Measurements from ENCODE around the gene PRKAA1.
A peak's percentile ranks its signal among the peaks of the same experiment; 100 is the strongest.
"Not testable (repeated sequence)": the region's sequence is repeated elsewhere in the genome, so short reads cannot be mapped to it uniquely, and the experiment has no call there.

Gene PRKAA1

DNA sequence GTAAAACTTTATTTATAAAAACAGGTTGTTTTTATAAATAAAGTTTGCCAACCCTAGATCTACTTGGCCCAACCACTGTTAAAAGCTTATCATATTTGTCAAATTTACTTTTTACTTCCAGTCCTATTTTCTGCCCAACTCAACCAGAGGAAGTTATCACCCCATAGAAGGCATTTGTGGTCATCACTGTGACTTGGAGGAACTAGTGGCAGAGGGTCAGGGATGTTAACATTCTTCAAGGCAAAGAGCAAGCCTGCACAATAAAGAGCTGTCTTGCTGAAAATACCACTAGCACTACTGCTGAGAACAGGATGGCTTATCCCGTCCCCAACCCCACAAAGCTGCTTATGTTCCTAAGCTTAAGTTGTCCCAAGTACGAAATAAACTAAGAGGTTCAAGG lies 64.7 kb downstream of the PRKAA1 start:
- Histone ChIP-seq H3K36me3 (no peaks in the 10 kb centered on the region), H3K9me3 (no peaks in the 10 kb centered on the region), H3K27me3 (no peaks in the 10 kb centered on the region), H3K4me3 (ENCODE audit: low read depth, low read length) (no peak overlapping the region), H3K4me1 (no peaks in the 10 kb centered on the region)
- TF ChIP-seq, protein P1, sequence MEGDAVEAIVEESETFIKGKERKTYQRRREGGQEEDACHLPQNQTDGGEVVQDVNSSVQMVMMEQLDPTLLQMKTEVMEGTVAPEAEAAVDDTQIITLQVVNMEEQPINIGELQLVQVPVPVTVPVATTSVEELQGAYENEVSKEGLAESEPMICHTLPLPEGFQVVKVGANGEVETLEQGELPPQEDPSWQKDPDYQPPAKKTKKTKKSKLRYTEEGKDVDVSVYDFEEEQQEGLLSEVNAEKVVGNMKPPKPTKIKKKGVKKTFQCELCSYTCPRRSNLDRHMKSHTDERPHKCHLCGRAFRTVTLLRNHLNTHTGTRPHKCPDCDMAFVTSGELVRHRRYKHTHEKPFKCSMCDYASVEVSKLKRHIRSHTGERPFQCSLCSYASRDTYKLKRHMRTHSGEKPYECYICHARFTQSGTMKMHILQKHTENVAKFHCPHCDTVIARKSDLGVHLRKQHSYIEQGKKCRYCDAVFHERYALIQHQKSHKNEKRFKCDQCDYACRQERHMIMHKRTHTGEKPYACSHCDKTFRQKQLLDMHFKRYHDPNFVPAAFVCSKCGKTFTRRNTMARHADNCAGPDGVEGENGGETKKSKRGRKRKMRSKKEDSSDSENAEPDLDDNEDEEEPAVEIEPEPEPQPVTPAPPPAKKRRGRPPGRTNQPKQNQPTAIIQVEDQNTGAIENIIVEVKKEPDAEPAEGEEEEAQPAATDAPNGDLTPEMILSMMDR (IDR thresholded peaks at IDR 0.05; ENCODE audit: low read depth, low read length): no peak
- DNase-seq: no peak

DNA sequence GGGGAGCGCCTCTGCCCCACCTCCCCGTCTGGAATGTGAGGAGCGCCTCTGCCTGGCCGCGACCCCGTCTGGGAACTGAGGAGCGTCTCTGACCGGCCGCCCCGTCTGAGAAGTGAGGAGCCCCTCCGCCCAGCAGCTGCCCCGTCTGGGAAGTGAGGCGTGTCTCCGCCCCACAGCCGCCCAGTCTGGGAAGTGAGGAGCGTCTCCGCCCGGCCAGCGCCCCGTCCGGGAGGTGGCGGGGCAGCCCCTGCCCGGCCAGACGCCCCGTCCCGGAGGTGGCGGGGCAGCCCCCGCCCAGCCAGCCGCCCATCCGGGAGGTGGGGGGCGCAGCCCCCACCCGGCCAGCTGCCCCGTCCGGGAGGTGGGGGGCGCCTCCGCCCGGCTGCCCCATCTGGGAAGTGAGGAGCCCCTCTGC lies 75.7 kb downstream of the PRKAA1 start:
- not testable (repeated sequence) for H3K9me3 ChIP-seq; H3K4me1 ChIP-seq; H3K4me3 ChIP-seq (ENCODE audit: low read depth, low read length); H3K36me3 ChIP-seq; H3K27me3 ChIP-seq; DNase-seq

DNA sequence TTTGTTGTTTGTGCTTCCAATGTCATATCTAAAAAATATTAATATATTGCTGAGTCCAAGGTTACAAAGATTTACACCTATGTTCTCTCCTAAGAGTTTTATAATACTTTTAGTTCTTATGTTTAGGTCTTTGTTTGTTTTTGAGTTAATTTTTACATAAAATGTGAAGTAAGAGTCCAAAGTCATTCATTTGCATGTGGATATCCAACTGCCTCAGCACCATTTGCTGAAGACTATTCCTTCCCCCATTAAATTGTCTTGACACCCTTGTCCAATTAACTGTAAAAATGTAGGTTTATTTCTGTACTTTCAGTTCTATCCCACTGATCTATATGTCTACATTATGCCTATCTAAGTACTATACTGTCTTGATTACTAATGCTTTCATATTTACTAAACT lies 78.1 kb downstream of the PRKAA1 start:
- no peaks in the 10 kb centered on the region for H3K9me3 ChIP-seq
- no peak for DNase-seq
- no peaks in the 10 kb centered on the region for H3K27me3 ChIP-seq
- TF ChIP-seq, protein P1 (IDR thresholded peaks at IDR 0.05; ENCODE audit: low read depth, low read length): no peak
- H3K36me3 ChIP-seq: no peaks in the 10 kb centered on the region
- H3K4me1 ChIP-seq: no peaks in the 10 kb centered on the region
- H3K4me3 ChIP-seq (ENCODE audit: low read depth, low read length): no peak overlapping the region

DNA sequence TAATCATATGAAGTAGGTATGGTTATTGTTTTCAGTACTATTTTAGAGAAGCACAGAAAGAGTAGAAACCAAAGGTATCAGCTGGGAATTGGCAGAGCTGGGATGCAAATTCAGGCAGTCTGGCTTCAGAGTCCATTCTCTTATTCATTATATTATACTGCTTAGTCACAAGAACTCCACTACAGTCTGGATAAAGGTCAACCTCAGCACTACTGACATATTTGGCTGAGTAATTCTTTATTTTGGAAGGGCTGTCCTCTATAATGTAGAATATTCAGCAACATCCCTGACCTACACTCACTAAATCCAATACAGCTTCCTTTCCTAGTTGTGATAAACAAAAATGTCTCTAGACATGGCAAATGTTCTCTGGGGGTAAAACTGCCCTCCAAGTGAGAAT lies 80.9 kb downstream of the PRKAA1 start:
- H3K36me3 ChIP-seq: no peaks in the 10 kb centered on the region
- H3K9me3 ChIP-seq: no peaks in the 10 kb centered on the region
- H3K4me3 ChIP-seq (ENCODE audit: low read depth, low read length): no peak overlapping the region
- DNase-seq: no peak
- TF ChIP-seq, protein P1 (IDR thresholded peaks at IDR 0.05; ENCODE audit: low read depth, low read length): no peak
- H3K27me3 ChIP-seq: no peaks in the 10 kb centered on the region
- H3K4me1 ChIP-seq: no peaks in the 10 kb centered on the region

DNA sequence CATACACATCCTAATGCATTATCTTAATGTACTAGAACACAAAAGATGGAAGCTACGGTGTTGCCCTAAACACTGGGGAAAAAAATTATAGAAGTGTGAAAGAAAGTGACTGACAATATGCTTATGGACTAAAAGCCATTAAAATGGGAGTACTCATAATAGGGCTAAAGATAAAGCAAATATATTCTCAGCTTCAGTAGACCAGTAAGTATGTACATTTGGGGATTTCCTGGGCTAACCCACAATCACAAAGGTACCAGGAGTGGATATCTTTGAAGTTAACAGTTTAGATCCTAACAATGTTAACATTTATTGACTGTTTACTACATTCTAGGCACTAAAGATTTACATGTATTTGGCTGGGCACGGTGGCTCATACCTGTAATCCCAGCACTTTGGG lies 81.6 kb downstream of the PRKAA1 start:
- DNase-seq: no peak
- TF ChIP-seq, protein P1 (IDR thresholded peaks at IDR 0.05; ENCODE audit: low read depth, low read length): no peak
- no peaks in the 10 kb centered on the region for H3K36me3 ChIP-seq
- H3K9me3 ChIP-seq: no peaks in the 10 kb centered on the region
- H3K4me1 ChIP-seq: no peaks in the 10 kb centered on the region
- no peak overlapping the region for H3K4me3 ChIP-seq (ENCODE audit: low read depth, low read length)
- H3K27me3 ChIP-seq: no peaks in the 10 kb centered on the region

DNA sequence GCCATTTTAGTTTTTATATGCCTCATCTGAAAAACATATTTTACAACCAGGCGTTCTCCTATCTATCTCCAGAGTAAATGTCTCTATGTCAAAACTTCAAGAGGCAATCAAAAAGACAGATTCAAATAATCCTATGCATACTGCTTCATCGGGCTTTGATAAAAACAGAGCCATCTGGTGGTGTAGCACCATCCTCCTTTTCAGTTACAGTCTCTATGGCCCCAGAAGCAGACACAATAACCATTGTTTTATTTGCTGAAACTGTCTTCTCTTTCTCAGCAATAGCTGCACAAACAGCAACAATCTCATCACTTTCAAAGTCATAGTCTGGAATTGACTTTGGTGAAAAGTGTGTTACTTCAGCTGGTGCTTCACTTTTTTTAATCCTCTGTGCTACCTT lies 82.2 kb downstream of the PRKAA1 start:
- TF ChIP-seq, protein P1 (IDR thresholded peaks at IDR 0.05; ENCODE audit: low read depth, low read length): peak; percentile 37
- H3K4me3 ChIP-seq (ENCODE audit: low read depth, low read length): no peak overlapping the region
- H3K4me1 ChIP-seq: no peaks in the 10 kb centered on the region
- no peaks in the 10 kb centered on the region for H3K36me3 ChIP-seq
- H3K27me3 ChIP-seq: no peaks in the 10 kb centered on the region
- H3K9me3 ChIP-seq: no peaks in the 10 kb centered on the region
- no peak for DNase-seq

DNA sequence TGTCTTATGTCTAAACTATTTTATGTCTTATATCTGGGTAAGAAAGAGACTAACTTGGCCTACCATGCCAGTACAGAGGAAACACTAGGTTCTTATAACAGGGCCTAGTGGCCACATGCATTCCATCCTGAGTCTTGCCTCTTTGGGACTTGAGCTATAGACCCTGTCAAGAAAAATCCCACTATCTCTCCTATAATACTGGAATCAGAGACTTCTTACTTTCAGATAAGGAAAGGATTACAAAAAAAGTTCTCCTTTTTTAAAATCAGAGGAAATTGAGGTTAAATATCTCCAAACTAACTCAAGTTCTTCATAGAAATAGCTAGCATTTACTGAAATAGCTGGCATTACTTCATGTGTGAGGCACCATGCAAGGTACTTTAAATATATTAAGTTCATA lies 84.2 kb downstream of the PRKAA1 start:
- TF ChIP-seq, protein P1 (IDR thresholded peaks at IDR 0.05; ENCODE audit: low read depth, low read length): no peak
- Histone ChIP-seq H3K36me3 (no peaks in the 10 kb centered on the region), H3K4me3 (ENCODE audit: low read depth, low read length) (no peak overlapping the region), H3K9me3 (no peaks in the 10 kb centered on the region), H3K27me3 (no peaks in the 10 kb centered on the region), H3K4me1 (no peaks in the 10 kb centered on the region)
- no peak for DNase-seq

DNA sequence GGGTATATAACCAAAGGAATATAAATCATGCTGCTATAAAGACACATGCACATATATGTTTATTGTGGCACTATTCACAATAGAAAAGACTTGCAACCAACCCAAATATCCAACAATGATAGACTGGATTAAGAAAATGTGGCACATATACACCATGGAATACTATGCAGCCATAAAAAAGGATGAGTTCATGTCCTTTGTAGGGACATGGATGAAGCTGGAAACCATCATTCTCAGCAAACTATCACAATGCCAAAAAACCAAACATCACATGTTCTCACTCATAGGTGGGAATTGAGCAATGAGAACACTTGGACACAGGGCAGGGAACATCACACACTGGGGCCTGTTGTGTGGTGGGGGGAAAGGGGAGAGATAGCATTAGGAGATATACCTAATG lies 87.6 kb downstream of the PRKAA1 start:
- not testable (repeated sequence) for H3K9me3 ChIP-seq; H3K4me1 ChIP-seq; DNase-seq; H3K4me3 ChIP-seq (ENCODE audit: low read depth, low read length); H3K27me3 ChIP-seq; H3K36me3 ChIP-seq

Measured in BE2C (cell line).